Activated CD8-positive, alpha-beta memory T cell treated with anti-CD3 and anti-CD28 coated beads for 4 hours (primary cell): Measurements from ENCODE around the gene TSPAN2.

Experiments used
- DNase-seq, 2 donors: peaks; one replicate each; pipeline ENCODE4 v3.0.0-alpha.2; 2020; ENCODE audit warnings: low read depth in 2 of 2

Gene TSPAN2

GRCh38 chr1:115089420-115090185 is at the start of gene TSPAN2:
TSPAN2 (minus strand) TSS chr1:115089503; CDS start chr1:115089432, 71 bp downstream.
- DNase-seq: peak; percentile 14 to 17

GRCh38 chr1:115138973-115139372 is 49.7 kb upstream of the TSPAN2 start:
- peak; percentile 12 to 24 for DNase-seq

- no peak for DNase-seq
These were observed 49.0 kb upstream of the TSPAN2 start for GRCh38 chr1:115138271-115138670.

GRCh38 chr1:115137191-115137590 is 47.9 kb upstream of the TSPAN2 start:
- no peak for DNase-seq

GRCh38 chr1:115136706-115137105 is 47.4 kb upstream of the TSPAN2 start:
- no peak for DNase-seq

GRCh38 chr1:115136106-115136505 is 46.8 kb upstream of the TSPAN2 start:
- no peak for DNase-seq

- DNase-seq: no peak
These were observed 46.4 kb upstream of the TSPAN2 start for GRCh38 chr1:115135681-115136080.

GRCh38 chr1:115134850-115135480 is 45.7 kb upstream of the TSPAN2 start:
- no peak for DNase-seq

- no peak for DNase-seq
These were observed 44.9 kb upstream of the TSPAN2 start for GRCh38 chr1:115134231-115134630.

- DNase-seq: no peak
These were observed 44.1 kb upstream of the TSPAN2 start for GRCh38 chr1:115133440-115133839.

- no peak for DNase-seq
These were observed 41.5 kb upstream of the TSPAN2 start for GRCh38 chr1:115130786-115131185.

- DNase-seq: no peak
These were observed 39.9 kb upstream of the TSPAN2 start for GRCh38 chr1:115129071-115129640.

- no peak for DNase-seq
These were observed 38.2 kb upstream of the TSPAN2 start for GRCh38 chr1:115127539-115127938.

GRCh38 chr1:115126516-115126915 is 37.2 kb upstream of the TSPAN2 start:
- no peak for DNase-seq

- no peak for DNase-seq
These were observed 33.8 kb upstream of the TSPAN2 start for GRCh38 chr1:115123116-115123515.

- DNase-seq: no peak
These were observed 32.5 kb upstream of the TSPAN2 start for GRCh38 chr1:115121793-115122192.

- no peak for DNase-seq
These were observed 31.0 kb upstream of the TSPAN2 start for GRCh38 chr1:115120296-115120695.

GRCh38 chr1:115118611-115119010 is 29.3 kb upstream of the TSPAN2 start:
- DNase-seq: no peak

GRCh38 chr1:115118086-115118485 is 28.8 kb upstream of the TSPAN2 start:
- DNase-seq: no peak

GRCh38 chr1:115117298-115117697 is 28.0 kb upstream of the TSPAN2 start:
- DNase-seq: no peak

- no peak for DNase-seq
These were observed 27.2 kb upstream of the TSPAN2 start for GRCh38 chr1:115116512-115116911.

- DNase-seq: no peak
These were observed 26.3 kb upstream of the TSPAN2 start for GRCh38 chr1:115115521-115116161.

- no peak for DNase-seq
These were observed 25.0 kb upstream of the TSPAN2 start for GRCh38 chr1:115114308-115114707.
